ENCODE results near the gene PHEX. TPM values are rescaled to one million over a fixed set of nuclear protein-coding genes. Genes with fewer than 3 reads are reported as not detected.

PHEX gene
- total RNA-seq, 1 experiment from 2014 or later = 0.04 TPM

DNA sequence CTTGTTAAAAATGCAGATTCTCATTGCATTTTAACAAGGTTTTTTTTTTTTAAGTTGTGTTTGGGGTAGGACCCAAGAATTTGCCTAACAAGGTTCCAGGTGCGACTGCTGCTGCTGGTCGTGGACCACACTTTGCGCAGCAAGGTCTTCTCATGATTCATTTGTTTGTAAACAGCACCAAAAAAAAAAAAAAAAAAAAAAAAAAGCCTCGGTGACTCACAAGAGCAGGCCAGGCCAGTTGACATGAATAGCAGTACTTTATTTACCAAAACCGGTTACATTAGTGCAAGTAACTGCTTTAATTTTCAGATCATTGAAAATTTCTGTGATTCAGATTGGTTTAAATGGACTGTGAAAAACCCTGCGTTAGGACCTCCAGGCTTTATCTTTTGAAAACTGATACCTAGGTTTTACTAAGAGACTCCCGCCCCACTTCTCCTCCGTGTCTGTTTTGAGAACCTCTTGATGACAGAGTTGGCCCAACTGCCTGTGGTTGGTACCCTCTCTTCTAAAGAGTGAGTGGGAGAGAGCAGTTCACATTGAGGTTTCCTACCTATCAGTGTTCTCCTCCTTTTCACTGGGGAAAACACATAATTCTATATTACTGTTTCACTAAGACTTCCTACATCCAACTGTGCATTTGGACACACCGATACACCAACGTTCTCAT lies 86.2 kb downstream of the PHEX start:
- CTCF ChIA-PET = no interaction called here
- Mint-ChIP-seq H3K36me3 (no peaks in the 10 kb centered on the region), H3K4me1 (peaks cover 34% of the 10 kb centered on the region), H3K9me3 (no peaks in the 10 kb centered on the region), H3K27me3 (ENCODE audit: low read depth) (no peaks in the 10 kb centered on the region), H3K4me3 (no peak overlapping the region), H3K27ac (peak overlapping the region; percentile 91; the same call in 1 of the 2 replicates)
- ATAC-seq (no peak), DNase-seq (ENCODE audit: low spot score) (no peak)
- TF ChIP-seq PRRX2 (CRISPR knock-in tag; IDR thresholded peaks at IDR 0.05) = no peak
- no peak for TF ChIP-seq ETV6 (CRISPR knock-in tag; IDR thresholded peaks at IDR 0.05)
- no peak for TF ChIP-seq SOX15 (CRISPR knock-in tag; IDR thresholded peaks at IDR 0.05)
- TF ChIP-seq TEAD4 (CRISPR knock-in tag; IDR thresholded peaks at IDR 0.05) = no peak
- TF ChIP-seq TCF7 (CRISPR knock-in tag; IDR thresholded peaks at IDR 0.05; ENCODE audit: low read depth) = no peak
- TF ChIP-seq, protein P1, sequence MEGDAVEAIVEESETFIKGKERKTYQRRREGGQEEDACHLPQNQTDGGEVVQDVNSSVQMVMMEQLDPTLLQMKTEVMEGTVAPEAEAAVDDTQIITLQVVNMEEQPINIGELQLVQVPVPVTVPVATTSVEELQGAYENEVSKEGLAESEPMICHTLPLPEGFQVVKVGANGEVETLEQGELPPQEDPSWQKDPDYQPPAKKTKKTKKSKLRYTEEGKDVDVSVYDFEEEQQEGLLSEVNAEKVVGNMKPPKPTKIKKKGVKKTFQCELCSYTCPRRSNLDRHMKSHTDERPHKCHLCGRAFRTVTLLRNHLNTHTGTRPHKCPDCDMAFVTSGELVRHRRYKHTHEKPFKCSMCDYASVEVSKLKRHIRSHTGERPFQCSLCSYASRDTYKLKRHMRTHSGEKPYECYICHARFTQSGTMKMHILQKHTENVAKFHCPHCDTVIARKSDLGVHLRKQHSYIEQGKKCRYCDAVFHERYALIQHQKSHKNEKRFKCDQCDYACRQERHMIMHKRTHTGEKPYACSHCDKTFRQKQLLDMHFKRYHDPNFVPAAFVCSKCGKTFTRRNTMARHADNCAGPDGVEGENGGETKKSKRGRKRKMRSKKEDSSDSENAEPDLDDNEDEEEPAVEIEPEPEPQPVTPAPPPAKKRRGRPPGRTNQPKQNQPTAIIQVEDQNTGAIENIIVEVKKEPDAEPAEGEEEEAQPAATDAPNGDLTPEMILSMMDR (IDR thresholded peaks at IDR 0.05) = no peak
- TF ChIP-seq RELA (CRISPR knock-in tag; IDR thresholded peaks at IDR 0.05; ENCODE audit: borderline replicate concordance) = no peak
- no peak for TF ChIP-seq RORB (CRISPR knock-in tag; IDR thresholded peaks at IDR 0.05)
- POLR2A ChIA-PET = no interaction called here

DNA sequence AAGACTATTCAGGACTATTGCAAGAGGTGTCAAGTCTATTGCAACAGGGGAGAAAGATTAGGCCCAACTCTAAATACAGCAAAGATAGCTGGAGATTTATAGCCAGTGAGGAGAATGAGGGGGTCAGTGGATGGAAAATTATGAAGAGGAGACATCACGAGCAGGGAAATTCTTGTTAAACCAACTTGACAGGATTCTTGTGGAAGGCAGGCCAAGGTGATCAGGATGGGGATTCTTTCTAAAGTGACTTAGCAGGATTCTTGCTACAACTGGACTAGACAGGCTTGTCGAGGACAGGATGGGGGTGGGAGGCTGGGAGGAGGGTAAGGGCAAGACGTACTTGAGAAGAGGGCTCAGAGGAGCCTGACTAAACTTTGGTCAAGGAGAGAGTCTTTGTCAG lies 89.0 kb downstream of the PHEX start:
- H3K4me1 Mint-ChIP-seq = peaks cover 34% of the 10 kb centered on the region
- no peaks in the 10 kb centered on the region for H3K9me3 Mint-ChIP-seq
- no peak for TF ChIP-seq ZNF219 (CRISPR knock-in tag; IDR thresholded peaks at IDR 0.05; ENCODE audit: borderline replicate concordance)
- no peaks in the 10 kb centered on the region for H3K27me3 Mint-ChIP-seq (ENCODE audit: low read depth)
- no peak overlapping the region for H3K4me3 Mint-ChIP-seq
- ChIA-PET CTCF (interaction anchor here (1.2 kb wide), 2 partner anchors 15 kb away, joined by 3 to 5 read pairs; no protein-coding TSS in a partner anchor), POLR2A (no interaction called here)
- no peaks in the 10 kb centered on the region for H3K36me3 Mint-ChIP-seq
- ATAC-seq (no peak), DNase-seq (ENCODE audit: low spot score) (no peak)
- peak overlapping the region; percentile 5; the same call in 1 of the 2 replicates for H3K27ac Mint-ChIP-seq

DNA sequence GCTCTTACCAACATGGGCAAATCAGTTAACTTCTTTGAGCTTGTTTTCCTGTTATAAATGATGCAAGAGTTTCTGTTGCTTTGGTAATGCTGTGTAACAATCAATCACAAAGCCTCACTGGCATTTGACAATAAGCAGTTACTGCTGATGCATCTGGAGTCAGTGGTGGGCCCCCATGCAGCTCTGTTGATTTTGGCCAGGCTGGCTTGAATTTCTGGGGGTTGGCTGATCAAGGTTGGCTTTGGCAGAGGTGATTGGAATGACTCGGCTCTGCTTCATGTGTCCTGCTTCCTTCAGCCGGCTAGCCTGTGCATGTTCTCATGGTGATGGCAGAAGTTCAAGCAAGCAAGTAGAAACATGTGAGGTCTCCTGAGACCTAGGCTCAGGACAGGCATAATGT lies 90.4 kb downstream of the PHEX start:
- POLR2A ChIA-PET = no interaction called here
- no peak overlapping the region for H3K4me3 Mint-ChIP-seq
- H3K27me3 Mint-ChIP-seq (ENCODE audit: low read depth) = no peaks in the 10 kb centered on the region
- ATAC-seq (no peak; the same call in 1 of the 2 replicates), DNase-seq (ENCODE audit: low spot score) (no peak)
- CTCF ChIA-PET = interaction anchor here (0.8 to 1.2 kb wide), 2 partner anchors 13 kb away, joined by 3 to 5 read pairs; no protein-coding TSS in a partner anchor
- no peaks in the 10 kb centered on the region for H3K9me3 Mint-ChIP-seq
- TF ChIP-seq ZSCAN18 (CRISPR knock-in tag; IDR thresholded peaks at IDR 0.05) (no peak), ZNF232 (CRISPR knock-in tag; IDR thresholded peaks at IDR 0.05) (no peak), SMAD3 (CRISPR knock-in tag; IDR thresholded peaks at IDR 0.05; ENCODE audit: borderline replicate concordance) (no peak), ZBTB21 (CRISPR knock-in tag; IDR thresholded peaks at IDR 0.05; ENCODE audit: borderline replicate concordance) (no peak), CBFB (CRISPR knock-in tag; IDR thresholded peaks at IDR 0.05; ENCODE audit: low read depth) (no peak), HMGXB4 (CRISPR knock-in tag; IDR thresholded peaks at IDR 0.05) (no peak), NFATC4 (CRISPR knock-in tag; IDR thresholded peaks at IDR 0.05) (no peak), RELA (CRISPR knock-in tag; IDR thresholded peaks at IDR 0.05; ENCODE audit: borderline replicate concordance) (no peak), PRRX2 (CRISPR knock-in tag; IDR thresholded peaks at IDR 0.05) (no peak), ZNF416 (CRISPR knock-in tag; IDR thresholded peaks at IDR 0.05) (no peak), SP1 (CRISPR knock-in tag; conservative IDR thresholded peaks at IDR 0.05) (no peak), TP53 (CRISPR knock-in tag; IDR thresholded peaks at IDR 0.05) (no peak), SMAD4 (CRISPR knock-in tag; IDR thresholded peaks at IDR 0.05) (no peak)
- TF ChIP-seq, protein P2, sequence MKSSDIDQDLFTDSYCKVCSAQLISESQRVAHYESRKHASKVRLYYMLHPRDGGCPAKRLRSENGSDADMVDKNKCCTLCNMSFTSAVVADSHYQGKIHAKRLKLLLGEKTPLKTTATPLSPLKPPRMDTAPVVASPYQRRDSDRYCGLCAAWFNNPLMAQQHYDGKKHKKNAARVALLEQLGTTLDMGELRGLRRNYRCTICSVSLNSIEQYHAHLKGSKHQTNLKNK (CRISPR knock-in tag; IDR thresholded peaks at IDR 0.05) = no peak
- H3K27ac Mint-ChIP-seq = no peak overlapping the region
- no peaks in the 10 kb centered on the region for H3K36me3 Mint-ChIP-seq
- H3K4me1 Mint-ChIP-seq = peaks cover 31% of the 10 kb centered on the region
